GM12891 (cell line): Measurements from ENCODE around the gene SERAC1.

Experiments used
- PAX5 ChIP-seq: IDR thresholded peaks from 2 replicates; pipeline ENCODE4 v1.6.1; 2011; ENCODE audit warnings: low read length, moderate library complexity, mild to moderate bottlenecking; ENCODE audit not compliant: insufficient read depth, severe bottlenecking
- POLR2A ChIP-seq: IDR thresholded peaks from 2 replicates; pipeline ENCODE4 v1.6.1; 2011; ENCODE audit warnings: low read depth, low read length, control low read depth
- POLR2AphosphoS5 ChIP-seq: IDR thresholded peaks from 2 replicates; pipeline ENCODE4 v1.6.1; 2011; ENCODE audit warnings: low read depth, low read length, control low read depth
- POU2F2 ChIP-seq: IDR thresholded peaks from 2 replicates; pipeline ENCODE4 v1.6.1; 2011; ENCODE audit warnings: low read depth, mild to moderate bottlenecking, control low read depth, low read length, moderate library complexity
- SPI1 ChIP-seq: IDR thresholded peaks from 2 replicates; pipeline ENCODE4 v1.6.1; 2011; ENCODE audit warnings: low read depth, low read length, control low read depth
- TAF1 ChIP-seq: IDR thresholded peaks from 2 replicates; pipeline ENCODE4 v1.6.1; 2011; ENCODE audit warnings: low read depth, low read length, control low read depth

GRCh38 chr6:158143700-158144099 lies 24.4 kb downstream of the SERAC1 start:
- TF ChIP-seq POLR2A, result no peak
- no peak for TF ChIP-seq TAF1
- TF ChIP-seq SPI1, result no peak
- TF ChIP-seq POLR2AphosphoS5, result no peak
- no peak for TF ChIP-seq PAX5
- TF ChIP-seq POU2F2, result no peak
